Thyroid gland (tissue), 4 donors: Measurements from ENCODE around the gene MAMLD1. TPM values are rescaled to one million over a fixed set of nuclear protein-coding genes. Genes with fewer than 3 reads are reported as not detected.

Experiments
- DNase-seq, 2 donors: peaks; one replicate each; pipeline ENCODE4 v3.0.0-alpha.2; 2019
- H3K27ac ChIP-seq, 3 donors: fragments of 200-600 bp; sonication (generic); 1 replicate in 2 of 3; 2 replicates in 1 of 3; pipeline ENCODE4 v1.5.1; 2016 to 2019; ENCODE audit warnings: mild to moderate bottlenecking in 1 of 3, moderate library complexity in 1 of 3
- H3K27me3 ChIP-seq: fragments of 200-600 bp; sonication (generic); one replicate; pipeline ENCODE4 v1.5.1; 2019
- H3K36me3 ChIP-seq, 2 donors: fragments of 200-600 bp; sonication (generic); one replicate each; pipeline ENCODE4 v1.5.1; 2016 to 2019
- H3K4me1 ChIP-seq, 2 donors: fragments of 200-600 bp; sonication (generic); one replicate each; pipeline ENCODE4 v1.5.1; 2017 to 2019
- H3K4me3 ChIP-seq, 3 donors: fragments of 200-600 bp; sonication (generic); replicated peaks in 1 of 3; 1 replicate in 2 of 3; 2 replicates in 1 of 3; pipeline ENCODE4 v1.5.1; 2016; ENCODE audit warnings: mild to moderate bottlenecking in 1 of 3
- H3K9me3 ChIP-seq: fragments of 200-600 bp; sonication (generic); one replicate; pipeline ENCODE4 v1.5.1; 2017
- POLR2A ChIP-seq, 2 donors: fragments of 450-650 bp; IDR thresholded peaks; one replicate each; pipeline ENCODE4 v1.6.1; 2017; ENCODE audit warnings: antibody characterized with exemption in 2 of 2, mild to moderate bottlenecking in 2 of 2, moderate library complexity in 1 of 2
- WGBS, 2 donors: methylation state at CpG; one replicate each; pipeline ENCODE4 v1.1.5; 2017; 5-methylcytosine and 5-hydroxymethylcytosine counted together
- intact Hi-C: fragments of 100-400 bp; cut with DNase I; formaldehyde crosslinking; loops from one replicate; pipeline ENCODE4 v1.15.1; 2023
- total RNA-seq, 4 donors: library from RNA; depleted of rRNA; stranded (reverse); fragments of >200 nt; gene quantifications; one replicate each; pipeline ENCODE4 v1.2.3, GENCODE V29; 2016
- TF ChIP-seq, protein P1 (sequence below), 6 experiments: fragments of 200-600 bp in 3 of 6; fragments of 450-650 bp in 3 of 6; sonication (generic) in 3 of 6; IDR thresholded peaks; one replicate each; pipeline ENCODE4 v1.5.1; 2016 to 2019; ENCODE audit warnings: antibody characterized with exemption in 6 of 6, mild to moderate bottlenecking in 2 of 6, inconsistent platforms in 1 of 6, moderate library complexity in 1 of 6

MAMLD1 gene
- total RNA-seq, 4 donors from 2014 or later = 1.3 to 2.2 (median 1.8) TPM

GRCh38 chrX:150372280-150372679 lies 9.2 kb downstream of the MAMLD1 start:
- Histone ChIP-seq H3K4me3 (no peak overlapping the region), H3K27ac (no peak overlapping the region), H3K9me3 (no peaks in the 10 kb centered on the region), H3K27me3 (no peaks in the 10 kb centered on the region), H3K4me1 (no peaks in the 10 kb centered on the region), H3K36me3 (no peaks in the 10 kb centered on the region)
- no peak for DNase-seq
- intact Hi-C loops = no loop called here
- WGBS, 2 donors = 89 to 90% methylated on average over 8 of the region's 8 CpGs
- TF ChIP-seq POLR2A (IDR thresholded peaks at IDR 0.05) = no peak
- TF ChIP-seq, protein P1, sequence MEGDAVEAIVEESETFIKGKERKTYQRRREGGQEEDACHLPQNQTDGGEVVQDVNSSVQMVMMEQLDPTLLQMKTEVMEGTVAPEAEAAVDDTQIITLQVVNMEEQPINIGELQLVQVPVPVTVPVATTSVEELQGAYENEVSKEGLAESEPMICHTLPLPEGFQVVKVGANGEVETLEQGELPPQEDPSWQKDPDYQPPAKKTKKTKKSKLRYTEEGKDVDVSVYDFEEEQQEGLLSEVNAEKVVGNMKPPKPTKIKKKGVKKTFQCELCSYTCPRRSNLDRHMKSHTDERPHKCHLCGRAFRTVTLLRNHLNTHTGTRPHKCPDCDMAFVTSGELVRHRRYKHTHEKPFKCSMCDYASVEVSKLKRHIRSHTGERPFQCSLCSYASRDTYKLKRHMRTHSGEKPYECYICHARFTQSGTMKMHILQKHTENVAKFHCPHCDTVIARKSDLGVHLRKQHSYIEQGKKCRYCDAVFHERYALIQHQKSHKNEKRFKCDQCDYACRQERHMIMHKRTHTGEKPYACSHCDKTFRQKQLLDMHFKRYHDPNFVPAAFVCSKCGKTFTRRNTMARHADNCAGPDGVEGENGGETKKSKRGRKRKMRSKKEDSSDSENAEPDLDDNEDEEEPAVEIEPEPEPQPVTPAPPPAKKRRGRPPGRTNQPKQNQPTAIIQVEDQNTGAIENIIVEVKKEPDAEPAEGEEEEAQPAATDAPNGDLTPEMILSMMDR (IDR thresholded peaks at IDR 0.05) = no peak

DNA sequence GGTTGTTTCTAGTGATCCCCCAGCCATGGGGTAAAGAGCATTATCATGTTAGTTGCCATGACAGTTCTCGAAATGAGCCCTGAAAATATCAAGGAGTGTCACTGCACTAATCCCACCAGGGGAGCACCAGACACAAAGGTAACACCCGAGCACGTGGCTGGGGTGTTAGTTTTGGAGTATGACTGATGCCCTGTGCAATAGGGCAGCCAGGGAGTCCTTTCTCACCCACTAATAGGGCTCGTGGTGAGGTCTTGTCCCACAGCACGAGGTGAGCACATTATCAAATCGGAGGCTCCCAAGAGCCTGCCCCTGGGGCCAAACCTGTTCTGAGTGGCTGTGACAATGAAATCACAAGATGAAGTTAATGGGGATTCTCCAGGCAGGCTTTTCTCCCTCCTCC lies 9.6 kb downstream of the MAMLD1 start:
- no peak for TF ChIP-seq POLR2A (IDR thresholded peaks at IDR 0.05)
- TF ChIP-seq, protein P1 (IDR thresholded peaks at IDR 0.05) = no peak
- H3K4me3 ChIP-seq = no peak overlapping the region
- DNase-seq = no peak
- H3K27me3 ChIP-seq = no peaks in the 10 kb centered on the region
- 82 to 95% methylated on average over 1 to 3 of the region's 6 CpGs for WGBS, 2 donors
- H3K9me3 ChIP-seq = no peaks in the 10 kb centered on the region
- intact Hi-C loops = no loop called here
- H3K27ac ChIP-seq = no peak overlapping the region
- no peaks in the 10 kb centered on the region for H3K36me3 ChIP-seq
- no peaks in the 10 kb centered on the region for H3K4me1 ChIP-seq

GRCh38 chrX:150375243-150375770 lies 12.2 kb downstream of the MAMLD1 start:
- intact Hi-C loops = no loop called here

GRCh38 chrX:150377005-150377404 lies 13.9 kb downstream of the MAMLD1 start:
- Histone ChIP-seq H3K4me1 (no peaks in the 10 kb centered on the region), H3K9me3 (no peaks in the 10 kb centered on the region), H3K36me3 (no peaks in the 10 kb centered on the region), H3K27me3 (no peaks in the 10 kb centered on the region), H3K4me3 (no peak overlapping the region), H3K27ac (no peak overlapping the region)
- intact Hi-C loops = no loop called here
- 86 to 97% methylated on average over 2 to 3 of the region's 3 CpGs for WGBS, 2 donors
- TF ChIP-seq, protein P1 (IDR thresholded peaks at IDR 0.05) = no peak
- no peak for TF ChIP-seq POLR2A (IDR thresholded peaks at IDR 0.05)
- no peak for DNase-seq

More at GRCh38 chrX:150375243-150375770, 12.2 kb downstream of the MAMLD1 start:
- WGBS, 2 donors = 71 to 76% methylated on average over 4 of the region's 4 CpGs
- TF ChIP-seq, protein P1 (IDR thresholded peaks at IDR 0.05) = no peak
- TF ChIP-seq POLR2A (IDR thresholded peaks at IDR 0.05) = no peak
- no peaks in the 10 kb centered on the region for H3K4me1 ChIP-seq
- H3K4me3 ChIP-seq = no peak overlapping the region
- no peaks in the 10 kb centered on the region for H3K27me3 ChIP-seq
- no peak for DNase-seq
- H3K36me3 ChIP-seq = no peaks in the 10 kb centered on the region
- H3K9me3 ChIP-seq = no peaks in the 10 kb centered on the region
- H3K27ac ChIP-seq = no peak overlapping the region

GRCh38 chrX:150405006-150405405 lies 41.9 kb downstream of the MAMLD1 start:
- TF ChIP-seq POLR2A (IDR thresholded peaks at IDR 0.05) = no peak
- TF ChIP-seq, protein P1 (IDR thresholded peaks at IDR 0.05) = no peak
- no peaks in the 10 kb centered on the region for H3K9me3 ChIP-seq
- H3K27ac ChIP-seq = no peak overlapping the region
- H3K4me3 ChIP-seq = no peak overlapping the region
- no peaks in the 10 kb centered on the region for H3K36me3 ChIP-seq
- WGBS, 2 donors = 81 to 94% methylated on average over 1 of the region's 1 CpG
- H3K4me1 ChIP-seq = no peaks in the 10 kb centered on the region
- H3K27me3 ChIP-seq = no peaks in the 10 kb centered on the region
- intact Hi-C loops = no loop called here
- no peak for DNase-seq
